Measurements from ENCODE around the gene ANKMY1. TPM values are rescaled to one million over a fixed set of nuclear protein-coding genes. Genes with fewer than 3 reads are reported as not detected.
A peak's percentile ranks its signal among the peaks of the same experiment; 100 is the strongest.

Gene ANKMY1
- polyA plus RNA-seq, 3 donors, result 2.1 to 22.9 (median 2.9) TPM

- Mint-ChIP-seq H3K27me3 (ENCODE audit: low read depth in 3 of 3) (peaks cover 0 to 2% (median 0%) of the 10 kb centered on the region in 3 donors), H3K27ac (peak overlapping the region in 1 of 7 donors; percentile 30), H3K4me1 (no peaks in the 10 kb centered on the region), H3K4me3 (no peak overlapping the region), H3K36me3 (peaks cover 43 to 84% of the 10 kb centered on the region in 2 donors), H3K9me3 (no peaks in the 10 kb centered on the region)
- H3K27ac ChIP-seq (ENCODE audit: low read depth in 1 of 2, low read length in 2 of 2), result no peak overlapping the region
- H2AFZ ChIP-seq (ENCODE audit: insufficient read depth, low read depth, low read length, poor library complexity, severe bottlenecking), result no peak overlapping the region
- TF ChIP-seq CTCF (IDR thresholded peaks at IDR 0.05), result no peak
- H3K4me1 ChIP-seq (ENCODE audit: control insufficient read depth in 1 of 2, insufficient read depth in 2 of 2, low read length in 2 of 2), result no peaks in the 10 kb centered on the region
- H3K4me2 ChIP-seq (replicated peaks; ENCODE audit: extremely low read depth, low read length, poor library complexity, severe bottlenecking), result no peak overlapping the region
- H4K20me1 ChIP-seq (ENCODE audit: insufficient read depth, low read length), result peaks cover 24% of the 10 kb centered on the region
- WGBS (ENCODE audit: insufficient coverage), result 96% methylated on average over 9 of the region's 10 CpGs
- no peaks in the 10 kb centered on the region for H3K9me3 ChIP-seq (replicated peaks in 1 of 2; ENCODE audit: control insufficient read depth in 1 of 2, insufficient read depth in 1 of 2, low read length in 2 of 2)
- intact Hi-C loops (cut with micrococcal nuclease), result no loop called here
- no peak overlapping the region for H3K4me3 ChIP-seq (replicated peaks in 1 of 3; ENCODE audit: low read depth in 2 of 3, low read length in 3 of 3)
- peaks cover 16% of the 10 kb centered on the region for H3K79me2 ChIP-seq (ENCODE audit: insufficient read depth, low read length)
- no peaks in the 10 kb centered on the region for H3K27me3 ChIP-seq (ENCODE audit: control insufficient read depth in 2 of 2, insufficient read depth in 2 of 2, low read length in 2 of 2)
- no peak overlapping the region for H3K9ac ChIP-seq (ENCODE audit: insufficient read depth, low read length, poor library complexity, severe bottlenecking)
- peaks cover 65 to 94% of the 10 kb centered on the region in 2 donors for H3K36me3 ChIP-seq (replicated peaks in 1 of 2; ENCODE audit: control insufficient read depth in 1 of 2, insufficient read depth in 2 of 2, low read length in 2 of 2)
- DNase-seq, result no peak
Measured at GRCh38 chr2:240597054-240597418, 39.2 kb upstream of the ANKMY1 start.

GRCh38 chr2:240596491-240596931 lies 38.7 kb upstream of the ANKMY1 start:
- intact Hi-C loops (cut with micrococcal nuclease), result no loop called here
- H2AFZ ChIP-seq (ENCODE audit: insufficient read depth, low read depth, low read length, poor library complexity, severe bottlenecking), result no peak overlapping the region
- DNase-seq, result no peak
- Mint-ChIP-seq H3K27ac (no peak overlapping the region), H3K9me3 (no peaks in the 10 kb centered on the region), H3K4me3 (no peak overlapping the region), H3K27me3 (ENCODE audit: low read depth in 3 of 3) (no peaks in the 10 kb centered on the region), H3K4me1 (no peaks in the 10 kb centered on the region), H3K36me3 (peaks cover 44 to 88% of the 10 kb centered on the region in 2 donors)
- no peaks in the 10 kb centered on the region for H3K9me3 ChIP-seq (replicated peaks in 1 of 2; ENCODE audit: control insufficient read depth in 1 of 2, insufficient read depth in 1 of 2, low read length in 2 of 2)
- H3K27me3 ChIP-seq (ENCODE audit: control insufficient read depth in 2 of 2, insufficient read depth in 2 of 2, low read length in 2 of 2), result no peaks in the 10 kb centered on the region
- no peaks in the 10 kb centered on the region for H3K4me1 ChIP-seq (ENCODE audit: control insufficient read depth in 1 of 2, insufficient read depth in 2 of 2, low read length in 2 of 2)
- no peak overlapping the region for H3K4me2 ChIP-seq (replicated peaks; ENCODE audit: extremely low read depth, low read length, poor library complexity, severe bottlenecking)
- no peak overlapping the region for H3K4me3 ChIP-seq (replicated peaks in 1 of 3; ENCODE audit: low read depth in 2 of 3, low read length in 3 of 3)
- 94% methylated on average over 11 of the region's 23 CpGs for WGBS (ENCODE audit: insufficient coverage)
- peaks cover 29% of the 10 kb centered on the region for H4K20me1 ChIP-seq (ENCODE audit: insufficient read depth, low read length)
- H3K36me3 ChIP-seq (replicated peaks in 1 of 2; ENCODE audit: control insufficient read depth in 1 of 2, insufficient read depth in 2 of 2, low read length in 2 of 2), result peaks cover 71 to 94% of the 10 kb centered on the region in 2 donors
- no peak overlapping the region for H3K27ac ChIP-seq (ENCODE audit: low read depth in 1 of 2, low read length in 2 of 2)
- peaks cover 17% of the 10 kb centered on the region for H3K79me2 ChIP-seq (ENCODE audit: insufficient read depth, low read length)
- no peak for TF ChIP-seq CTCF (IDR thresholded peaks at IDR 0.05)
- no peak overlapping the region for H3K9ac ChIP-seq (ENCODE audit: insufficient read depth, low read length, poor library complexity, severe bottlenecking)

All from CD14-positive monocyte (primary cell).